Natural killer cell treated with Interleukin-12 subunit alpha and Interleukin-12 subunit beta and Interleukin-15 and Interleukin-18, amount 100 ng/mL, for 72 hours (primary cell): ENCODE measurements around the gene DNAH8. TPM values are rescaled to one million over a fixed set of nuclear protein-coding genes. Genes with fewer than 3 reads are reported as not detected.
A peak's percentile ranks its signal among the peaks of the same experiment; 100 is the strongest.

Experiments
- ATAC-seq, 2 donors: fragments of 150-1000 bp; cut with Tn5 transposase in 1 of 2; sonication (Bioruptor Pico), chemical (Tn5 transposase) in 1 of 2; 2 replicates each; pipeline ENCODE4 v1.10.0; 2021
- DNase-seq: peaks from one replicate; pipeline ENCODE4 v3.0.0; 2022; ENCODE audit warnings: low spot score
- H3K27ac Mint-ChIP-seq, 2 donors: 1 replicate in 1 of 2; 2 replicates in 1 of 2; pipeline ENCODE4 v1.8.0; 2022; ENCODE audit warnings: mixed read lengths in 2 of 2, mild to moderate bottlenecking in 1 of 2, moderate library complexity in 1 of 2
- H3K27me3 Mint-ChIP-seq, 2 donors: 1 replicate in 1 of 2; 2 replicates in 1 of 2; pipeline ENCODE4 v1.8.0; 2022; ENCODE audit warnings: mixed read lengths in 2 of 2
- H3K36me3 Mint-ChIP-seq: one replicate; pipeline ENCODE4 v1.8.0; 2022; ENCODE audit warnings: mixed read lengths
- H3K4me1 Mint-ChIP-seq, 2 donors: 1 replicate in 1 of 2; 2 replicates in 1 of 2; pipeline ENCODE4 v1.8.0; 2022; ENCODE audit warnings: low read depth in 2 of 2, mixed read lengths in 2 of 2, mild to moderate bottlenecking in 1 of 2
- H3K4me3 Mint-ChIP-seq: one replicate; pipeline ENCODE4 v1.8.0; 2022; ENCODE audit warnings: mixed read lengths
- H3K9me3 Mint-ChIP-seq: 2 replicates; pipeline ENCODE4 v1.8.0; 2022; ENCODE audit warnings: mixed read lengths
- total RNA-seq, 2 donors: library from RNA; stranded (reverse); gene quantifications; one replicate each; pipeline ENCODE4 v1.2.3, GENCODE V29; 2022

The DNAH8 gene
- total RNA-seq, 2 donors from 2014 or later, result 0.12 to 0.22 TPM

DNA sequence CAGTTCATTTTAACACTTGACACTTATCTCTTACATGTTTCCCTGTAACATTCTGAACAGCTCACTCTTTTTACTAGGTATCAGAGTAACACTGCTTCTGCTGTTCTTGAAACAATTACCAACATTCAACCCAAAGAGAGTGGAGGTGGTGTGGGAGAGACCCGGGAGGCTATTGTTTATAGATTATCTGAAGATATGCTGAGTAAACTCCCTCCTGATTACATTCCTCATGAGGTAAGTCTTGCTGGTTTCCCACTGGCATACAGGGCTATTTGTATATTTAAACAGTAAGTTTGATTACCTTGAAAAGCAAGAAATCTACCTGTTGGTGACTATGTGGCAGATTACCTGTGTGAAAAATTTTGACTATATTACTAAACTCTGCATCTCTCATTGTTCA is 293.6 kb downstream of the DNAH8 start:
- Mint-ChIP-seq H3K27me3 (peaks cover 33 to 84% of the 10 kb centered on the region in 2 donors), H3K4me3 (no peak overlapping the region), H3K27ac (no peak overlapping the region), H3K36me3 (no peaks in the 10 kb centered on the region), H3K9me3 (no peaks in the 10 kb centered on the region), H3K4me1 (no peaks in the 10 kb centered on the region)
- DNase-seq, result no peak
- no peak for ATAC-seq

DNA sequence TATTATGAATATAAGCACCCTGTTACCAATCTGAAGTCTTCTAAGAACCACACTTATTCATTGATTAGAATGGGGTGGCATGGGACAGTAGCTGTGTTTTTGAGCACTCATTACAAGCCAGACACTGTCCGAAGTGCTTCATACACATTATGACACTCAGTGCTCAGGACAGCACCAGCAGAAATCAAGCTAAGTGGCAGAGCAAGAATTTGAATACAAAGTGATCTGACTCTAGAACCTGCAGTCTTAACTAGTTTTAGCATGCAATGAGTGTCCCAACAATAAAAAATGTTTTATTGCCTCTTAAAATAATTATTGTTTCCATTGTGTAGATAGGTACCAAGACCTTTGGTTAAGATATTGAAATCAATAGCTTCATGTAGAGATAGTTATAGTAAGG is 294.4 kb downstream of the DNAH8 start:
- no peak for DNase-seq
- peaks cover 36 to 82% of the 10 kb centered on the region in 2 donors for H3K27me3 Mint-ChIP-seq
- no peaks in the 10 kb centered on the region for H3K9me3 Mint-ChIP-seq
- no peak overlapping the region for H3K27ac Mint-ChIP-seq
- H3K4me1 Mint-ChIP-seq, result no peaks in the 10 kb centered on the region
- no peaks in the 10 kb centered on the region for H3K36me3 Mint-ChIP-seq
- ATAC-seq, result no peak
- no peak overlapping the region for H3K4me3 Mint-ChIP-seq

DNA sequence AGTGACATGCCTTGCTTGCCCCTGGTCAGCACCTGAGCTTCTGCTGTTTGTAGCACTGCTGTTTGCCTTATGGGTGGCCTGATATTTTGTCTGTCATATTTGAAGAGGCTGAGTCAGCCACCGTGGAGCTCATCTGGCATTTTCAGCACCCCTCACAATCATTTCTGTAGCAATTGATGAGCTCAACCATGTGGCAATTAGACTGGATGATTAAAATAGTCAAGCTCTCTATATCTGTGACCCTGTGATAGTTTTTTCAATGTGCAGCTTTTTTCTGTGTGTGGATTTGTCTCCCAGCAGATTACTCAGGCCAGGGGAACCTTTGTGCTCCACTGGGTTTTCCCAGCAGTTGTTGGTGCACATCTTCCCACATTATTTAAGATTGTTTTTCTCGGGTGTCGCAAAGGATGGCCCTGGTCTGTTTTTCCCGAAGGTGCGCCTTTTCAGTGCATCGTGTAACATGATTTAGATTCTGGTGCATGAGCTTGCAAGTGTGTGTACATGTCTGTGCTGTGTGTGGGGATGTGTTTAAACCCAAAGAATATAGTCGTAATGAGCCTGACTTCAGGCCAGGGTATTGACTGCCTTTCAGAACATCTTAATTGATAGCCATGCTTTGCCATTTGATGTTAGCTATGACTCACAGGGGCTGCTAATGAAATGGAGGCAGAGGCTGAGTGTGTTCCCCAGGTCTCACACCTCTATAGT is 301.9 kb downstream of the DNAH8 start:
- DNase-seq (no peak), ATAC-seq (no peak)
- H3K27me3 Mint-ChIP-seq, result peaks cover 21 to 36% of the 10 kb centered on the region in 2 donors
- H3K4me1 Mint-ChIP-seq, result no peaks in the 10 kb centered on the region
- H3K27ac Mint-ChIP-seq, result no peak overlapping the region
- no peaks in the 10 kb centered on the region for H3K36me3 Mint-ChIP-seq
- no peak overlapping the region for H3K4me3 Mint-ChIP-seq
- H3K9me3 Mint-ChIP-seq, result no peaks in the 10 kb centered on the region

DNA sequence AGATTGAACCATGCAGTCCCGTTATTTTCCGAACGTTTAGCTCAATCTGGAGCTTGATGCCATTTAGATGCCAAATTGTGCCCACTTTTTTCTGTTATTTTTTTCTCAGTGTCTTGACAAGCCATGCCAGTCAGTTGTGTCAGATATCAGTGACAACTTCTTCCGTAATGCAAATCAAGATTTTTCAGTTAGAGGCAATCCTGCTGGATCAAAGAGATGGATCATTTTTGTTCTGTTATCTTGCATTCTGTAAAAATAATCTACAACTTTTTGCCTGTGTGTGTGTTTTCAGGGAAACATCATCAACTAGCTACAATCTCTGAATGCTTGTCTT is 302.4 kb downstream of the DNAH8 start:
- no peak overlapping the region for H3K27ac Mint-ChIP-seq
- H3K4me3 Mint-ChIP-seq, result no peak overlapping the region
- ATAC-seq, result no peak
- peaks cover 17 to 30% of the 10 kb centered on the region in 2 donors for H3K27me3 Mint-ChIP-seq
- no peaks in the 10 kb centered on the region for H3K9me3 Mint-ChIP-seq
- DNase-seq, result no peak
- H3K36me3 Mint-ChIP-seq, result no peaks in the 10 kb centered on the region
- H3K4me1 Mint-ChIP-seq, result no peaks in the 10 kb centered on the region

DNA sequence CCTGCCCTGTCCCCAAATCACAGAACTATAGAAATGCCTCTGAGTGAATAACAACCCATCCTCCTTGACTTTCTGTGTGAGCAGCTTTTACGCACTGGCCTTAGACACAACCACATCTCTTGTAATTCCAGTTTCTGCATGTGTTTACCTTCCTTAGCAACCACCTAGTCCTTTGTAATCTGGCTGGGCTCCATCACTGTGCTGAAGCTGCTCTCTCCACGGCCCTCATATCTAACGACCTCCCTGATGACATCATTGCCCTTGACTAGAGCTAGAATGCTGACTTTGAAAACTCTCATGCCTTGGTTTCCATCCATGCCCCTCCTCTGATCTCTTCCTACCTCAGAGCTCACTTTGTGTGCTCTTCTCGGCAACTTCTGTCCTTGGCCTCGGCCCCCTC is 303.0 kb downstream of the DNAH8 start:
- Mint-ChIP-seq H3K36me3 (no peaks in the 10 kb centered on the region), H3K4me3 (no peak overlapping the region), H3K9me3 (no peaks in the 10 kb centered on the region), H3K27me3 (peaks cover 17 to 24% of the 10 kb centered on the region in 2 donors), H3K4me1 (no peaks in the 10 kb centered on the region), H3K27ac (no peak overlapping the region)
- ATAC-seq (no peak), DNase-seq (no peak)

DNA sequence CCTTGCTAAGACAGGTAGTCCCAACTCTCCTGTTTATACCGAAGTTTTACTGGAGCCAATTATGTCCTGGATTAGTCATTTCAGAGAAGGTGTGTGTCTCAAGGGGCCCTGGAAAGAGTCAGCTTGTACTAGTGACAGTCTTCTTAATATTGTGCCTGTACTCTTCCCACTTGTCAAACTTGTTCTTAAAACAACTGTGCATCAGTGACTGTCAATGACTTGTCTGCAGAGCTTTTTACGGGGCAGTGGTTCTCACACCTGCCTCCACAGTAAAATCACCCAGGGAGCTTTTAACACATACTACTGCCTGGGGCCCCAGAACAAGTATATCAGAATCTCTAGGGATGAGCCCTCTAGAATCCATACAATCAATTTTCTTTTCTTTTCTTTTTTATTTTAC is 305.0 kb downstream of the DNAH8 start:
- peaks cover 6 to 12% of the 10 kb centered on the region in 2 donors for H3K27me3 Mint-ChIP-seq
- H3K4me1 Mint-ChIP-seq, result no peaks in the 10 kb centered on the region
- no peaks in the 10 kb centered on the region for H3K9me3 Mint-ChIP-seq
- H3K36me3 Mint-ChIP-seq, result no peaks in the 10 kb centered on the region
- H3K27ac Mint-ChIP-seq, result no peak overlapping the region
- DNase-seq (no peak), ATAC-seq (no peak)
- no peak overlapping the region for H3K4me3 Mint-ChIP-seq

DNA sequence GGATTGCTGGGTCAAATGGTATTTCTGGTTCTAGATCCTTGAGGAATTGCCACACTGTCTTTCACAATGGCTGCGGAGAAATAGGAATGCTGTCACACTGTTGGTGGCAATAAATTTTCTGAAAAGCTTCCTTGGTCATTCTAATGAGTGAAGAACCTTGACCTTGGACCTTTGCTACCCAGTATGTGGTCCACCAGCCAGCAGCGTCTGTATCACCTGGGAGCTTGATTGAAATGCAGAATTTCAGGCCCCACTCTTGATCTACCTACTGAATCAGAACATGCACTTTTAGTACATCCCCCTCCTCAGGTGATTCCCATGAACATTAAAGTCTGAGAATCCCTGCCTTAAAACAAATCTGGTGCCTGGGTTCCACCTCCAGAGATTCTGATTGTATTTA is 305.9 kb downstream of the DNAH8 start:
- Mint-ChIP-seq H3K27me3 (peaks cover 4 to 13% of the 10 kb centered on the region in 2 donors), H3K9me3 (no peaks in the 10 kb centered on the region), H3K4me3 (no peak overlapping the region), H3K36me3 (no peaks in the 10 kb centered on the region), H3K4me1 (no peaks in the 10 kb centered on the region), H3K27ac (no peak overlapping the region)
- ATAC-seq, result no peak
- DNase-seq, result no peak

DNA sequence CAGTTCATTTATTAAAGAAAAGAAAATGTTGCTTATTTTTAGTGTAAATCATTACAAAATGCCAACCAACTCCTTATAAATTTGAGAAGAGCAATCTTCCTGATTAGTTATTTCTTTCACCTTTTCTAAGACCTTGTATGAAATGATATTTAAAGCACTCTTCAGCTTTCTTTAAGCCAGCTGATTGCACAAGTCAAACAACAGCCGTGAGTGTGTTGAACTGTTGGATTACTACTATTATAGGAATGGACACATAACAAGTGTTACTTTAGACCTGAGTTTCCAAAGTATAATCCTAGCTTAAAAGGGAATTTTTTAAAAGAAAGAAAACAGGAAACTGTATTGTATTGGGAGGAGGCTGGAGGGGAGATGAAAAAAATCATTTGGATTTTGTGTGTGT is 306.7 kb downstream of the DNAH8 start:
- Mint-ChIP-seq H3K27me3 (peaks cover 11 to 20% of the 10 kb centered on the region in 2 donors), H3K9me3 (no peaks in the 10 kb centered on the region), H3K27ac (no peak overlapping the region), H3K4me3 (no peak overlapping the region), H3K4me1 (no peaks in the 10 kb centered on the region), H3K36me3 (no peaks in the 10 kb centered on the region)
- no peak for DNase-seq
- ATAC-seq, result no peak

DNA sequence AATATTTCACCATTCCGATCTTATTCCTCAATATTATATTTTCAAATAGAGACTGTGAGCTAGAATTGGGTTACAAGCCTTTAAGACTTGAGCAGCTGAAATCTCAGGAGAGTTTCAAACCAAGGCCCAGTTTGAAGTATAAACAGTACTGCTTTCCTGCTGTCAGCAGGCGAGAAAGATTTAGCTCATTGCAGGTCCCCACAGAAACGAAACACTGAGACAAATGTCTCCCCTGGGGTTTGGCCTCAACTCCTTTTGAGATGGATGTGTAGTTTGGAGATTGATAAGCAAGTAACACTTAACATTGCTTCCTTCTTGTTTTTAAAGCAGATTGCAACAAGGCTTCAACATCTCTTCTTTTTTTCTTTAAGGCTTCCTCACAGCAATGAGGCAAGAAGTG is 311.1 kb downstream of the DNAH8 start:
- DNase-seq (no peak), ATAC-seq (peak in 1 of 2 donors; percentile 26)
- Mint-ChIP-seq H3K27ac (no peak overlapping the region), H3K4me1 (peaks cover 0 to 5% of the 10 kb centered on the region in 2 donors), H3K36me3 (no peaks in the 10 kb centered on the region), H3K4me3 (no peak overlapping the region), H3K9me3 (no peaks in the 10 kb centered on the region), H3K27me3 (peaks cover 26 to 39% of the 10 kb centered on the region in 2 donors)

DNA sequence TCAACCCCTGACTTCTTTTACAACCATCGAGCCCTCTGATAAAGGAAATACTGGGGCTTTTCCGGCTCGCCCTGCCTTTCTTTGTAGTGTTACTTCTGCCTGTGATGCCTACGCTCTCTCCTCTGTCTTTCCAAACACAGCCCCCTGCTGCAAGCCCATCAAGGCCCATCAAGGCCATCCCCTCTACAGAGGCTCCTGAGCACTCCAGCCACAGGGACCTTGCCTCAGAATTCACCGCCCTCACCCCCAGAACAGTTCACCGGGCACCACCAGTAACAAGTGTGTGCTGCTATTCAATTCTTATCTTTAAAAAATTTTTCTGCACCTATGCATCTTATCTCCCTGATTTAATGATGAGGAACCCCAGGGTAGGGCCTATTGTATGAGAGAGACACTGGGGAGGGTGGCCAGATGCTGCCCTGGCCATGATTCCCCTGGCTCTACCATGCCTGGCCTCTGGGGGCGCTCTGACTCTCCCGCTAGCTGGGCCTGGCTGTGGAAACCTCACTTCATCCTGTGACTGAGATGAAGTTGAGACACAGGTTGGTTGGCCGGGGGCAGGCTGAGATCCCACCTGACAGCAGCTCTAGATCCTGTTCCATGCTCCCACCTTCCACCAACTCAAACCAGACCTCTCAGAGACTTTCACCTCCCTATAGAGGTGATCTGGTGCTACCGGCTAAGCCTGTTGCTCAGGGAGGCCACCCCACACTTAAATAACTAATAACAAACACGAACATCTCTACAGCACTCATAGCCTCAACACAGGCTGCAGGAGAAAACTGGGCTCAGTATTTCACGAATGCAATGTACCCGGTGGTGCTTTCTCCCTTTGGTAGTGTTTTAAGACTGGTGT is 314.3 kb downstream of the DNAH8 start:
- Mint-ChIP-seq H3K27ac (no peak overlapping the region), H3K4me3 (no peak overlapping the region), H3K27me3 (peaks cover 38 to 63% of the 10 kb centered on the region in 2 donors), H3K9me3 (no peaks in the 10 kb centered on the region), H3K4me1 (peaks cover 0 to 5% of the 10 kb centered on the region in 2 donors), H3K36me3 (no peaks in the 10 kb centered on the region)
- no peak for DNase-seq
- ATAC-seq, result peak; percentile 67 to 83

DNA sequence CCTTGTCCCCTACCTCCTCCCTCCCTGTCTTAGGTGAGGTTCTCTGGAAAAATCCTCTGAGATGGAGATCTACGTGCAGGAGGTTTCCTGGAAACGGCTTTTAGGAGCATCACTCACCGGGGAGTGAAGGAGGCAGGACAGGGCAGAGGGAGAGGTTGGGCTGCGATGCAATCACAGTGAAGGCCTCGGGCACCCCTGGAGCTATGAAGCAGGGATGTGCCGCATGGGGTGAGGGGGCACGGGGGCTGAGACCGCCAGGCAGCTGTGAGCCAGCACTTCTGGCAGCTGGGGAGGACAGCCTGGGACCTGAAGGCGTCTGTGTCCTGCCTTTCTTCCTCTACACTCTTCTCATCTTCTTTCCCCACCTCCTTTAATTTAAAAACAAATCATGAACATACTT is 320.6 kb downstream of the DNAH8 start:
- no peak for DNase-seq
- Mint-ChIP-seq H3K27ac (no peak overlapping the region), H3K27me3 (peaks cover 30 to 57% of the 10 kb centered on the region in 2 donors), H3K36me3 (no peaks in the 10 kb centered on the region), H3K4me1 (peaks cover 8 to 15% of the 10 kb centered on the region in 2 donors), H3K4me3 (no peak overlapping the region), H3K9me3 (no peaks in the 10 kb centered on the region)
- ATAC-seq, result peak in 1 of 2 donors; percentile 9

DNA sequence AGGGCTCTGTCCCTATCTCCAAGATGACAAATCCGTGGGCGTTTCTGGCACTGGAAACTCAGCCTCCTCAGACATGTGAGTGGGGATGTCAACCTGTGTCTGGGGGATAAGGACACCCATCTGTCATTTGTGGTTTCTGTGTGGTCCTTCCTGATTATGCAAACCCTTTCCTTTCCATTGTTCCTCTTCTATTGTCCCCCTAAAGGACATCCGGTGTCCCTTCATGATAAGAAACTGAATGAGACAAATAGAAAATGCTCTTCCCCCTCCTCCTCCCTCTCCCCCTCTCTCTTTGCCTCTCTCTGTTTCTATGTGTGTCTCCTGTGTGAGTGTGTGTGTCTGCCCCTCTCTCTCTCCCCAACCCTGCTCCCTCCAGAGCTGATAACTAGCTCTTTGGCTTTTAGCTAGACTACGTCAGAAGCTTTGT is 322.0 kb downstream of the DNAH8 start:
- Mint-ChIP-seq H3K36me3 (no peaks in the 10 kb centered on the region), H3K27me3 (peaks cover 30 to 54% of the 10 kb centered on the region in 2 donors)
- no peak for ATAC-seq

DNA sequence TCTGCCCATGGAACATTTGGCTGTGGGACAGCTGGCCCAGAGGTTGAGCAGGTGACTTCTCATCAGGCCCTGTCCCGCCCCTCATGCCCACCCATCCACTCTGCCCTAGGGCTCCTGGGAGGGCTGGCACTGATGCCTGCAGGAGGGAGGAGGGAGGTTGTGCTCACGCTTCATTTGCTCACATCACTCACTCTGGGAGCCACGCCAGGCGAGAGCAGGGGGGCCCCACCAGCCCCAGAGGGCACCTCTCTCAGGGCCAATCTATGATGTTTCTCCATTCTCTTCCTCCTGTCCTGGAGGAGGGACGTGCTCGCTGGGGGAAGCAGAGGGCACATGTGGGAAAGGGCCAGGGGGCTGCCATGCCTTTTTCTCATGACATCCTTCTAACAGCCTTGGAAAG is 322.6 kb downstream of the DNAH8 start:
- ATAC-seq (no peak), DNase-seq (peak; percentile 22)
- no peaks in the 10 kb centered on the region for H3K9me3 Mint-ChIP-seq
- H3K27me3 Mint-ChIP-seq, result peaks cover 24 to 48% of the 10 kb centered on the region in 2 donors
- no peaks in the 10 kb centered on the region for H3K36me3 Mint-ChIP-seq
- no peak overlapping the region for H3K27ac Mint-ChIP-seq
- no peak overlapping the region for H3K4me3 Mint-ChIP-seq
- peaks cover 17 to 31% of the 10 kb centered on the region in 2 donors for H3K4me1 Mint-ChIP-seq

More for the DNA sequence above, 322.0 kb downstream of the DNAH8 start:
- Mint-ChIP-seq H3K4me3 (no peak overlapping the region), H3K9me3 (no peaks in the 10 kb centered on the region), H3K27ac (no peak overlapping the region), H3K4me1 (peaks cover 15 to 28% of the 10 kb centered on the region in 2 donors)
- DNase-seq, result no peak

DNA sequence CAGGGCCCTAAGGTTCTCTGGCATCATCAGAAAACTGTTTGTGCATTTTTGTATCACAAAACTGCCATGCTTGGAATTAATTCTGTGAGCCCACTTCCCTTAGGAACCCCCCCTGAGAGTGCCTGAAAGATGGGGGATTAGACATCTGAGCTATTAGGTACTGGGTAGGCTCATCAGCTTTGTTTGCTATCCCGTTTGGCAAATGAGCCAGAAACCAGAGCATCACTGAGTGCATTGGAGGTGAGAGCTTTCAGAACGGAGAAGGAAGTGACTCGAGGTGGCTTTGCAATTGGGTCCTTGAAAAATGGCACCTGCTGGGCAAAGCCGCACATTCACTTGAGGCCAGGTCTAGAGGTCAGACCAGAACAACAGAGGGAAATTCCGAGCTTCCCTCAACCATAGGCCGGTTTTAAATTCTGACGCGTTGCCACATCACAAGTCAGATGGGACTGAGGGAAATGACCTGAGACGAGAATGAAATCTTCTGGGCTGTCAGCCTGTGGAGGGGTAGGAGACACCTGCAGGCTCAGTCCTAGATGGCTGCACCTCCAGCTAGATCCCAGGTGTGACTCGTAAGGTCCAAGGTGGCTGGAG is 325.1 kb downstream of the DNAH8 start:
- Mint-ChIP-seq H3K36me3 (no peaks in the 10 kb centered on the region), H3K9me3 (no peaks in the 10 kb centered on the region), H3K4me1 (peaks cover 19 to 34% of the 10 kb centered on the region in 2 donors), H3K27me3 (peaks cover 15 to 27% of the 10 kb centered on the region in 2 donors), H3K27ac (peak overlapping the region; percentile 26 to 32), H3K4me3 (peak overlapping the region; percentile 11)
- no peak for ATAC-seq
- peak; percentile 53 for DNase-seq
